HCT116 (cell line): Measurements from ENCODE around the gene NCLN.

Experiments used
- EZH2 ChIP-seq: fragments of 200-600 bp; sonication (generic); IDR thresholded peaks from 2 replicates; pipeline ENCODE4 v1.6.1; 2017; ENCODE audit warnings: antibody characterized with exemption, mixed run types
- EZH2phosphoT487 ChIP-seq: fragments of 200-600 bp; IDR thresholded peaks from 2 replicates; pipeline ENCODE4 v1.6.1; 2018; ENCODE audit warnings: antibody characterized with exemption, borderline replicate concordance
- POLR2A ChIP-seq: IDR thresholded peaks from 2 replicates; pipeline ENCODE4 v1.7.0; 2011; ENCODE audit warnings: borderline replicate concordance; ENCODE audit not compliant: insufficient read depth, insufficient read length; ENCODE audit errors: extremely low read depth
- POLR2AphosphoS5 ChIP-seq: IDR thresholded peaks from 2 replicates; pipeline ENCODE4 v1.6.1; 2011; ENCODE audit warnings: mild to moderate bottlenecking, low read depth, low read length, moderate library complexity
- TF ChIP-seq, protein P1 (sequence below): IDR thresholded peaks from 2 replicates; pipeline ENCODE4 v1.6.1; 2012
- TF ChIP-seq, protein P2 (sequence below), 3 experiments: fragments of 200-600 bp in 1 of 3; sonication (generic) in 1 of 3; IDR thresholded peaks in 2 of 3; conservative IDR thresholded peaks in 1 of 3; 2 replicates each; pipeline ENCODE4 v1.5.1; 2012 to 2017; ENCODE audit warnings: low read depth in 2 of 3, low read length in 2 of 3, antibody characterized with exemption in 1 of 3, borderline replicate concordance in 1 of 3, control low read depth in 1 of 3, mild to moderate bottlenecking in 1 of 3, mixed read lengths in 1 of 3, mixed run types in 1 of 3, moderate library complexity in 1 of 3; ENCODE audit not compliant: insufficient read depth in 1 of 3

DNA sequence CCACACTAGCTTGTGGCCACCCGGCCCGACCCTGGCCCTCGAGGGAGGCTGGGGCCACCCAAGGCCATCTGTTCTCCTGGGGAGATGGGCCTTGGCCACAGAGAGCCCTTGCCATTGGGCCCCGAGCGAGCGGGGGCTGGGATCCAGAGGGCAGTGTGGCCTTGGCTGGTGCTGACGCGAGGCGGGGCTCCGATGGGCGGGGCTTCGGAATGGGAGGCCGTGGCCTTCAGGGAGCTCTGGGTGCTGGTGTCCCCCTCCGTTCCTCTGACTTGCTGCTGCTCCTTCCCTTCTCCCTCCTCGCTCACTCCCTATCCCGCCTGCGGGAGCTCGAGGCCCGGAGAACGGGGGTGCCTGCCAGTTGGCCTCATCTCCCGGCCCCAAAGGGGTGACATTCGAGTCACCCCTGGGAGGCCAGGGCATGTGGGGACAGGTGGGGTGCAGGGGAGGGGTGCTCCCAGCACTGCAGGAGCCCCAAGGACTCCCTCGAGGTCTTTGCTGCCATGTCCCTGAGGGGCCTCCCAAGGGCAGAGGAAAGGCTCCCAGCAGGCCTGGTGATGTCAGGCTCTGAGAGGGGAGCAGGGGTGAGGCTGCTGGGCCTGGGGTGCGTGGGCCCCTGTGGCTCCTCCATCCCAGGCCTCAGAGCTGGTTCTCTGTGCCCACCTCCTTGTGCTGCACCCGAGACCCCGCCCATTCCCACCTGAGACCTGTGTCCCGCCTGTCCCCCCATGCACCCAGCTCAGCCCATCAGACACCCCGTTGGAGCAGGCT, 4.2 kb downstream of the NCLN start:
- TF ChIP-seq, protein P1, sequence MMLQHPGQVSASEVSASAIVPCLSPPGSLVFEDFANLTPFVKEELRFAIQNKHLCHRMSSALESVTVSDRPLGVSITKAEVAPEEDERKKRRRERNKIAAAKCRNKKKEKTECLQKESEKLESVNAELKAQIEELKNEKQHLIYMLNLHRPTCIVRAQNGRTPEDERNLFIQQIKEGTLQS = no peak
- TF ChIP-seq, protein P2, sequence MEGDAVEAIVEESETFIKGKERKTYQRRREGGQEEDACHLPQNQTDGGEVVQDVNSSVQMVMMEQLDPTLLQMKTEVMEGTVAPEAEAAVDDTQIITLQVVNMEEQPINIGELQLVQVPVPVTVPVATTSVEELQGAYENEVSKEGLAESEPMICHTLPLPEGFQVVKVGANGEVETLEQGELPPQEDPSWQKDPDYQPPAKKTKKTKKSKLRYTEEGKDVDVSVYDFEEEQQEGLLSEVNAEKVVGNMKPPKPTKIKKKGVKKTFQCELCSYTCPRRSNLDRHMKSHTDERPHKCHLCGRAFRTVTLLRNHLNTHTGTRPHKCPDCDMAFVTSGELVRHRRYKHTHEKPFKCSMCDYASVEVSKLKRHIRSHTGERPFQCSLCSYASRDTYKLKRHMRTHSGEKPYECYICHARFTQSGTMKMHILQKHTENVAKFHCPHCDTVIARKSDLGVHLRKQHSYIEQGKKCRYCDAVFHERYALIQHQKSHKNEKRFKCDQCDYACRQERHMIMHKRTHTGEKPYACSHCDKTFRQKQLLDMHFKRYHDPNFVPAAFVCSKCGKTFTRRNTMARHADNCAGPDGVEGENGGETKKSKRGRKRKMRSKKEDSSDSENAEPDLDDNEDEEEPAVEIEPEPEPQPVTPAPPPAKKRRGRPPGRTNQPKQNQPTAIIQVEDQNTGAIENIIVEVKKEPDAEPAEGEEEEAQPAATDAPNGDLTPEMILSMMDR (IDR thresholded peaks at IDR 0.05 in 2 of 3, conservative IDR thresholded peaks at IDR 0.05 in 1 of 3; ENCODE audit: borderline replicate concordance in 1 of 3, insufficient read depth in 1 of 3, low read depth in 2 of 3, low read length in 2 of 3) = no peak
- no peak for TF ChIP-seq POLR2A
- no peak for TF ChIP-seq POLR2AphosphoS5
- no peak for TF ChIP-seq EZH2phosphoT487
- TF ChIP-seq EZH2 = no peak
